Nasal cavity respiratory epithelium epithelial cell of viscerocranial mucosa (primary cell): ENCODE data around the gene NAPSA. TPM values are rescaled to one million over a fixed set of nuclear protein-coding genes. Genes with fewer than 3 reads are reported as not detected.

Experiments used
- total RNA-seq: library from RNA; depleted of rRNA; stranded (reverse); fragments of >200 nt; gene quantifications from 2 replicates; pipeline ENCODE4 v1.2.3, GENCODE V29; 2014

NAPSA gene
- under 0.01 and 0.78 TPM in 2 replicates for total RNA-seq

DNA sequence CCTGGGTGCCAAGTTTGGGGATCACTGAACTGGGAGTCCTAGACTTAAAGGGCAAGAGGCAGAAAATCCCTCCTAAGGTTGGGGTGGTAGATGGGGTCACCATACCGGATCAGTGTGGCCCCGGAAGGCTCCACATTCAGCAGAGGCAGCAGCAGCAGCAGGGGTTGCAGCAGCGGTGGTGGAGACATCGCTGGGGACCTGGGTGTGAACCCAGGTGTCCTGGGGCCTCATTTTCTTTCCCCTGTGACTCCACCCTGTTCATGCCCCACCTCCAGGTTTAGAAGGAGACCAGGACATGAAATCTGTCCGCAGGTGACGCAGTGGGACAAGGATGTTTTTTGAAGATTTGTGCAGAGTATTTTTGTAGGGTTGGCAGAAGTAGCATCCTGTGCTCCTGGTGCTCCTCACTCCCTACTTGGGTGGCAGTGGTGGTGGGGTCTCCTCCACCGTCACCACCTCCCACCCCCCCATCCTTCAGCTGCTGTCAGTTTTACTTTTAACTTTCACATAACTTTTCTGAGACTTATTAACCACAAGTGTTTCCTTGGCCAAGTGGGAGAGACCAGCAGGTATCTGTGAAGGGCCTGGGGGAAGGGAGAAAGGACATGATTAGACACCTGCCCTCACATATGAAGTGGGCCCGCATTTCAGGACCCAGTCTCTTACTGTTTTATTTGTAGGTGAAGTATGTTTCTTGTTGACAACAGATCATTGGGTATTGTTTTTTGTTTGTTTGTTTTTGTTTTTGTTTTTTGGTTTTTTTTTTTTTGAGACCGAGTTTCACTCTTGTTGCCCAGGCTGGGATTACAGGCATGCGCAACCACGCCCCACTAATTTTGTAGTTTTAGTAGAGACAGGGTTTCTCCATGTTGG, at the start of gene NAPSA:
NAPSA (minus strand) TSS at position 206 of the 873 bp plus-strand sequence; CDS start at position 188, 18 bp downstream.

DNA sequence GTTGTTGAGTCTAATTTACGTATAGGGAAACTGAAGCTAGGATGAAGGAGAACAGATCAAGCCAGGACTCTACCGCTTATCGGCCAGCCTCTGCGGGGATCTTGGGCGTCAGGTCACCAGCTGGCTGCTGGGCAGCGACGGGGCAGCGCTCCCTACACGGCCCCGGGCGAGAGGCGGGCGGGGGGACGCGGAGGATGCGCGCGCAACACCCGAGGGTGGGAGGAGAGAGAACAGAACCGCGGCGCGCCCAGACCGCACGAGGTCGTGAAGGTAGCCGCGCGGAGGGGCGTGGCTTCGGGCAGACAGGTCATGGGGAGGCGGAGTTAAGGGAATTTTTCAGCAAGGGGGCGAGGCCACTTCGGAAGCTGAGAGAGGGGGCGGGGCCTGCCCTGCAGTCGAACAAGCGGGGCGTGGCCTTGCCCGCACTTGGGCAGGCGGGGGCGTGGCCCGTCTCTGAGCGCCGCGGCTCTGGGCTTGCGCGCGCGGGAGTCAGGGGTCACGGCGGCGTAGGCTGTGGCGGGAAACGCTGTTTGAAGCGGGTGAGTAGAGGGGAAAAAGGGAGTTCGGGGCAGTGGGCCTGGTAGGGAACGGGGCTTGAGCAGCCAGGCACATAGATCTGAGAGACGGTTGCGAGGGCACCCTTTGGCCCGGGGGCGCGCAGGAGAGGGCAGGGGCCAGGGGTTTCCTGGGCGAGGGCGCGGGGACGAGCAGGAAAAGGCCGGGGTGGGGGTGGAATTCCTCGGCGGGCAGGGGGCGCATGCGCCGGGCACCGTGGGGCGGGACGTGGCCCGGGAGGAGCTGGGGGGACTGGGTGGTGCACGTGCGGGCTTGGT, 18.6 kb upstream of the NAPSA start, which contains the start of gene POLD1:
POLD1 (plus strand) TSS at position 496 of the 833 bp plus-strand sequence. CDS start 14,505 bp downstream, outside the sequence.

DNA sequence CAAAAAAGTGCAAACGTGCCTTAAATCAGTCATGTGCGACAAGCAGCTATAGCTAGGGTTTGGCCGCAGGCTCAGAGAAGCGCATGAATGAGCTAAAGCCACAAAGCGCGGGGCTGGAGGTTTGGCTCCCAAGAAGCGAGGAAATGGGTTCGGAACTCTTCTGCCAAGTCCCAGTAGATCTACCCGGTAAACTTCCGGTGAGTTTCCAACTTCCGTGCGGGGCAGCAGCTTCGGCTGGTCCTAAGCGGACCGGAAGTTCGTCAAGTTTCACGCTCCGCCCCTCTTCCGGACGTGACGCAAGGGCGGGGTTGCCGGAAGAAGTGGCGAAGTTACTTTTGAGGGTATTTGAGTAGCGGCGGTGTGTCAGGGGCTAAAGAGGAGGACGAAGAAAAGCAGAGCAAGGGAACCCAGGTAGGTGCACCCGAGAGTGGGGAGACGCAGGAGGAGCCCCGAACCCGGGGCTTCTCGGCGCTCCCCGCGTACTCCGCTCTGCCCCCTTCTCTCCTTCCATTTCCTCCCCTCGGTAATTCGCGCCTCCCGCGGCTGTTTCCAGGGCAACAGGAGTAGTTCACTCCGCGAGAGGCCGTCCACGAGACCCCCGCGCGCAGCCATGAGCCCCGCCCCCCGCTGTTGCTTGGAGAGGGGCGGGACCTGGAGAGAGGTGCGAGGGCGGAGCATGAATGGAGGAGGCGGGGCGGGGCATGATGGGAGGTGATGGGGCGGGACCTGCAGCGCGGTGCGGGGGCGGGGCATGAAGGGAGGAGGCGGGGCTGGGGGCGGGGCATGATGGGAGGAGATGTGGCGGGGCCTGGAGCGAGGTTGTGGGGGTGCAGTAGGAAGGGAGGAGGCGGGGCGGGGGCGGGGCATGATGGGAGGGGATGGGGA, 11.0 kb upstream of the NAPSA start, which contains the start of gene NR1H2:
NR1H2 (plus strand) TSS at position 292 of the 885 bp plus-strand sequence. CDS start 1,149 bp downstream, outside the sequence.

DNA sequence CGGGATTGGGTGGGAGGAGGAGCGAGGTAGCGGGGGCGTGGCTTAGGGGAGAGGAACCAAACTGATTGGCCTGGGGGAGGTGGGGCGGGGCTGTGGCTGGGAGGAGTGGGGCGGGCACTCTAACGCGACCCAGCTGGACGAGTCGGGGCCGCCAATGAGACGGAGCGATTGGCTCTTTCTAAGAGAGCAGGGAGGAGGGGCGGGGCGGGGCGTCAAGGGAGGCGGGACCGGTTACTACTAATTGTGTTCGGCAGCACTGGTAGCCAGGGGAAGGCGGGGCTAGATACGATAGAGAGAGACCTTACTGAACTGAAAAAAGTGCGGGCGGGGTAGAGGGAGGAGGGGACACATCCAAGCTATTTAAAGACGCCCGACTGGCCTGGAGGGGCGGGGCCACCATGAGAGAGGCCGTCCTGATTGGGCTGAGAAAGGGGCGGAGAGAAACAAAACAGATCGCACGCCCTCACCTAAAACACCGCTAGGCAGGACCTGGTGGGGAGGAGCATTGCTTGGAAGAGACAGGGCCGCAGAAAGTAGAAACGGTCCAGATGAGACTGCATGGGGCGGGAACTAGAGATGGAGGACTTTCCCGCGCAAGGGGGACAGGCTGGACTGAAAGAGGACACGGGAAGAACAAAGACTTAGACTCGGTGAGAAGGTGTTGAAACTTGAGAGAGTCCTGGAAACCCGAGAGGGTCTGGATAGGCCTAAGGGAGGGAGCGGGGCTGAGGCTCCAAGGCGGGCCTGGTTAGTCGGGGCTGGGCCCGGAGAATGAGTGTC, 36.1 kb downstream of the NAPSA start, which contains the start of gene KCNC3:
KCNC3 (minus strand) TSS at position 232 of the 780 bp plus-strand sequence. CDS start 295 bp downstream, outside the sequence.

Other genes with a start within 250 kb of the NAPSA start
- not detected in 2 replicates for gene IZUMO2, start 202.4 kb downstream of the NAPSA start, total RNA-seq
- gene MYH14, start 162.0 kb downstream of the NAPSA start, total RNA-seq = 3.1 and 34.3 TPM in 2 replicates
- gene KCNC3, start 36.3 kb downstream of the NAPSA start, total RNA-seq = under 0.01 and 0.36 TPM in 2 replicates
- gene NR1H2, start 10.8 kb upstream of the NAPSA start, total RNA-seq = 60.1 and 69.3 TPM in 2 replicates
- gene POLD1, start 18.7 kb upstream of the NAPSA start, total RNA-seq = 25.6 and 27.7 TPM in 2 replicates
- not detected in 2 replicates for gene SPIB, start 53.3 kb upstream of the NAPSA start, total RNA-seq
- gene MYBPC2, start 67.3 kb upstream of the NAPSA start, total RNA-seq = not detected in 2 replicates
- gene EMC10, start 110.9 kb upstream of the NAPSA start, total RNA-seq = 29.4 and 44.4 TPM in 2 replicates
- gene GARIN5A, start 111.2 kb upstream of the NAPSA start, total RNA-seq = 0.68 and 1.4 TPM in 2 replicates
- gene JOSD2, start 145.6 kb upstream of the NAPSA start, total RNA-seq = 14.4 and 19.5 TPM in 2 replicates
- not detected in 2 replicates for gene ASPDH, start 148.3 kb upstream of the NAPSA start, total RNA-seq
- gene LRRC4B, start 202.8 kb upstream of the NAPSA start, total RNA-seq = not detected in 2 replicates